ENCODE results near the gene RTCB.

RTCB gene

GRCh38 chr22:32423664-32424063 lies 11.6 kb upstream of the RTCB start:
- TF ChIP-seq CTCF (IDR thresholded peaks at IDR 0.05; ENCODE audit: insufficient read depth, missing control alignments) = no peak
- DNase-seq (ENCODE audit: insufficient read length, low spot score) (no peak), FAIRE-seq (no peak)

- no peak for DNase-seq (ENCODE audit: insufficient read length, low spot score)
- no peak for TF ChIP-seq CTCF (IDR thresholded peaks at IDR 0.05; ENCODE audit: insufficient read depth, missing control alignments)
- no peak for FAIRE-seq
These were observed 10.0 kb upstream of the RTCB start for GRCh38 chr22:32422062-32422461.

GRCh38 chr22:32421484-32421883 lies 9.4 kb upstream of the RTCB start:
- FAIRE-seq (no peak), DNase-seq (ENCODE audit: insufficient read length, low spot score) (no peak)
- no peak for TF ChIP-seq CTCF (IDR thresholded peaks at IDR 0.05; ENCODE audit: insufficient read depth, missing control alignments)

- no peak for TF ChIP-seq CTCF (IDR thresholded peaks at IDR 0.05; ENCODE audit: insufficient read depth, missing control alignments)
- FAIRE-seq = no peak
- DNase-seq (ENCODE audit: insufficient read length, low spot score) = no peak
These were observed 5.9 kb upstream of the RTCB start for GRCh38 chr22:32417906-32418305.

GRCh38 chr22:32416556-32417085 lies 4.6 kb upstream of the RTCB start:
- FAIRE-seq (no peak), DNase-seq (ENCODE audit: insufficient read length, low spot score) (no peak)
- TF ChIP-seq CTCF (IDR thresholded peaks at IDR 0.05; ENCODE audit: insufficient read depth, missing control alignments) = no peak

- DNase-seq (ENCODE audit: insufficient read length, low spot score) (no peak), FAIRE-seq (no peak)
- TF ChIP-seq CTCF (IDR thresholded peaks at IDR 0.05; ENCODE audit: insufficient read depth, missing control alignments) = no peak
These were observed 2.1 kb upstream of the RTCB start for GRCh38 chr22:32414191-32414590.

- no peak for DNase-seq (ENCODE audit: insufficient read length, low spot score)
- TF ChIP-seq CTCF (IDR thresholded peaks at IDR 0.05; ENCODE audit: insufficient read depth, missing control alignments) = no peak
These were observed 1.7 kb upstream of the RTCB start for GRCh38 chr22:32413719-32414118.

More at GRCh38 chr22:32413719-32414118, 1.7 kb upstream of the RTCB start:
- FAIRE-seq = no peak

Measured in D721Med (cell line).